ENCODE results near the gene AKAP9.

DNA sequence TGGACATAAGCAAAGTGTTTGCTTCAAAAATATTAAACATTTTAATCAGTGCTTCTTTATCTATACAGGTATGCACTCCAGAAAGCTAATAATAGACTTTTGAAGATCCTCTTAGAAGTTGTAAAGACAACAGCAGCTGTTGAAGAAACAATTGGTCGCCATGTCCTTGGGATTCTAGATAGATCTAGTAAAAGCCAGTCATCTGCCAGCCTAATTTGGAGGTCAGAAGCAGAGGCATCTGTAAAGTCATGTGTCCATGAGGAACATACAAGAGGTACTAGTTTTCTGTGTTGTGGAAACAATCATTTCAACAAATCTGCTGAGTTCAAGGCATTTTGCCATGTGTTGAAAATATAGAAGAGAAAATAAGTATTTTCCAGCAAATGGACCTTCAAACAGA, 104.3 kb downstream of the AKAP9 start:
- TF ChIP-seq RAD21 (IDR thresholded peaks at IDR 0.05) (no peak), CTCF (IDR thresholded peaks at IDR 0.05; ENCODE audit: low read depth, low read length, missing input control) (no peak), TAF1 (conservative IDR thresholded peaks at IDR 0.05) (no peak), GABPA (IDR thresholded peaks at IDR 0.05 in 1 of 2, conservative IDR thresholded peaks at IDR 0.05 in 1 of 2) (no peak), YY1 (IDR thresholded peaks at IDR 0.05) (no peak), RXRA (IDR thresholded peaks at IDR 0.05) (no peak), JUND (IDR thresholded peaks at IDR 0.05) (no peak), SP1 (IDR thresholded peaks at IDR 0.05) (no peak), NR2F2 (IDR thresholded peaks at IDR 0.05) (no peak), HNF4A (conservative IDR thresholded peaks at IDR 0.05) (no peak), FOXA1 (IDR thresholded peaks at IDR 0.05) (no peak)
- TF ChIP-seq, protein P1, sequence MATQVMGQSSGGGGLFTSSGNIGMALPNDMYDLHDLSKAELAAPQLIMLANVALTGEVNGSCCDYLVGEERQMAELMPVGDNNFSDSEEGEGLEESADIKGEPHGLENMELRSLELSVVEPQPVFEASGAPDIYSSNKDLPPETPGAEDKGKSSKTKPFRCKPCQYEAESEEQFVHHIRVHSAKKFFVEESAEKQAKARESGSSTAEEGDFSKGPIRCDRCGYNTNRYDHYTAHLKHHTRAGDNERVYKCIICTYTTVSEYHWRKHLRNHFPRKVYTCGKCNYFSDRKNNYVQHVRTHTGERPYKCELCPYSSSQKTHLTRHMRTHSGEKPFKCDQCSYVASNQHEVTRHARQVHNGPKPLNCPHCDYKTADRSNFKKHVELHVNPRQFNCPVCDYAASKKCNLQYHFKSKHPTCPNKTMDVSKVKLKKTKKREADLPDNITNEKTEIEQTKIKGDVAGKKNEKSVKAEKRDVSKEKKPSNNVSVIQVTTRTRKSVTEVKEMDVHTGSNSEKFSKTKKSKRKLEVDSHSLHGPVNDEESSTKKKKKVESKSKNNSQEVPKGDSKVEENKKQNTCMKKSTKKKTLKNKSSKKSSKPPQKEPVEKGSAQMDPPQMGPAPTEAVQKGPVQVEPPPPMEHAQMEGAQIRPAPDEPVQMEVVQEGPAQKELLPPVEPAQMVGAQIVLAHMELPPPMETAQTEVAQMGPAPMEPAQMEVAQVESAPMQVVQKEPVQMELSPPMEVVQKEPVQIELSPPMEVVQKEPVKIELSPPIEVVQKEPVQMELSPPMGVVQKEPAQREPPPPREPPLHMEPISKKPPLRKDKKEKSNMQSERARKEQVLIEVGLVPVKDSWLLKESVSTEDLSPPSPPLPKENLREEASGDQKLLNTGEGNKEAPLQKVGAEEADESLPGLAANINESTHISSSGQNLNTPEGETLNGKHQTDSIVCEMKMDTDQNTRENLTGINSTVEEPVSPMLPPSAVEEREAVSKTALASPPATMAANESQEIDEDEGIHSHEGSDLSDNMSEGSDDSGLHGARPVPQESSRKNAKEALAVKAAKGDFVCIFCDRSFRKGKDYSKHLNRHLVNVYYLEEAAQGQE (IDR thresholded peaks at IDR 0.05), result no peak
- TF ChIP-seq, protein P2, sequence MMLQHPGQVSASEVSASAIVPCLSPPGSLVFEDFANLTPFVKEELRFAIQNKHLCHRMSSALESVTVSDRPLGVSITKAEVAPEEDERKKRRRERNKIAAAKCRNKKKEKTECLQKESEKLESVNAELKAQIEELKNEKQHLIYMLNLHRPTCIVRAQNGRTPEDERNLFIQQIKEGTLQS (IDR thresholded peaks at IDR 0.05), result no peak
- TF ChIP-seq, protein P3, sequence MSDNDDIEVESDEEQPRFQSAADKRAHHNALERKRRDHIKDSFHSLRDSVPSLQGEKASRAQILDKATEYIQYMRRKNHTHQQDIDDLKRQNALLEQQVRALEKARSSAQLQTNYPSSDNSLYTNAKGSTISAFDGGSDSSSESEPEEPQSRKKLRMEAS (IDR thresholded peaks at IDR 0.05), result no peak
